ENCODE data around the gene PDZRN3. TPM values are rescaled to one million over a fixed set of nuclear protein-coding genes. Genes with fewer than 3 reads are reported as not detected.

Gene PDZRN3
- total RNA-seq, 1 experiment from 2014 or later: not detected

DNA sequence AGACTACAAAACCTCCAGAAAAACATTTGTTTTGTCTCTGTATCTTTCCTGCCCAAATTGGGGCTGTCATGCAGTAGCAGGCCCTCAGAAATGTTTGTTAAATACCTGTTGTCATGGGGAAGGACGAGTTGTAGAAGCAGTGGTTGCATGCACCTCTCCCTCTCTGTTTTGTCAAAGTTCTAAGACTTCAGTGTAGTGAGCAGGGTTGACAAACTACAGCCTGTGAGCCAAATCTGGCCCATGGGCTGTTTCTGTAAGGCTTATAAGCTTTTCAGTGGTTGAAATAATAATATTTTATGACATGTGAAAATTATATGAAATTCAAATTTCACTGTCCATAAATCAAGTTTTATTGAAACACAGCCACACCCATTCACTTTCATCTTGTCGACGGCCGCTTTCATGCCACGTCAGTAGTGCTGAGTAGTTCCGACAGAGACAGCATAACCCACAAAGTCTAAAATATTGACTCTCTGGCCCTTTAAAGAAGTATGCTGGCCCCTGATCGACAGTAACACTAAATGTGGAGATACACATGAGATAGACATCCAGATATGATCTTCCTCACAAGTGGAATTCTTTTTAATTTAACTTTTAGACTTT is 102.9 kb downstream of the PDZRN3 start:
- no peaks in the 10 kb centered on the region for H3F3A ChIP-seq (ENCODE audit: insufficient read depth, low read depth)
- H2AFZ ChIP-seq: no peak overlapping the region
- no peak for TF ChIP-seq CTCF (conservative IDR thresholded peaks at IDR 0.05)
- TF ChIP-seq EZH2 (IDR thresholded peaks at IDR 0.05; ENCODE audit: low read depth): no peak
- no peaks in the 10 kb centered on the region for H4K20me1 ChIP-seq (ENCODE audit: insufficient read depth)
- POLR2A ChIA-PET (ENCODE audit: unreplicated experiment): no interaction called here
- H3K79me2 ChIP-seq (ENCODE audit: low read depth): no peaks in the 10 kb centered on the region
- H3K27me3 ChIP-seq (ENCODE audit: insufficient read depth, low read depth): peaks cover 5% of the 10 kb centered on the region; the same call in 1 of the 2 replicates
- H3K4me1 ChIP-seq (replicated peaks; ENCODE audit: insufficient read depth): no peaks in the 10 kb centered on the region
- H3K27ac ChIP-seq: no peak overlapping the region
- intact Hi-C loops (cut with micrococcal nuclease; ENCODE audit: unreplicated experiment): no loop called here
- H3K4me3 ChIP-seq: no peak overlapping the region
- no peaks in the 10 kb centered on the region for H3K36me3 ChIP-seq (ENCODE audit: low read depth)
- no peaks in the 10 kb centered on the region for H3K9me2 ChIP-seq (ENCODE audit: insufficient read depth)
- no peak for DNase-seq
- no peak overlapping the region for H3K4me2 ChIP-seq
- CTCF ChIA-PET: no interaction called here
- BruUV-seq (replicated peaks): no TSS peak
- no peaks in the 10 kb centered on the region for H3K9me3 ChIP-seq (ENCODE audit: insufficient read depth, low read depth)

DNA sequence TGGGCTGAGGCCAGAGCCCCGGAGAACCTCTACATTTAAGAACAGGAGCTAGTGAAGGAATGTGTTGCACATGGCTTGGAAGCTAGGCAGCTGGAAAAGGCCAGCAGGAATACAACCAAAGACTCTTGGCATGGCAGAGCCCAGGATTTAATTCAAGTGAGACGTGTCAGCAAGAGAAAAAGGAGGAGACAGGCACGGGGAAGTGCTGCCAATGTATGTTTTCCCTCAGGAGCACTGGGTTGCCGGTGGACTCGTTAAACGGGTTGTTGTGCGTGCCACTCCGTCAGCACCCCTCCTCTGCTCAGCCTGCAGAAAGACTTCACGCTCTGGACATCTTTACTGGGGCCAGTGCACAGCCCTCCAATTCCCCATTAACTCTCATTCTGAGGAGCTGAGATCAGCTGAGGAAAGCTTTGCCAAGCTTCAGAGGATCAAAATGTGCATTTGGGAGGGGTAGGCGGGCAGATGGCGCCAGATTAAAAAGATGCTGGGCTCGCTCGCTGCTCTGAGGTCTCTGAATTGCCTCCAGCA is 103.7 kb downstream of the PDZRN3 start:
- intact Hi-C loops (cut with micrococcal nuclease; ENCODE audit: unreplicated experiment): no loop called here
- no peaks in the 10 kb centered on the region for H3K79me2 ChIP-seq (ENCODE audit: low read depth)
- BruUV-seq (replicated peaks): no TSS peak
- H2AFZ ChIP-seq: no peak overlapping the region
- ChIA-PET POLR2A (ENCODE audit: unreplicated experiment) (no interaction called here), CTCF (no interaction called here)
- no peak overlapping the region for H3K4me3 ChIP-seq
- no peak overlapping the region for H3K27ac ChIP-seq
- no peak overlapping the region for H3K4me2 ChIP-seq
- TF ChIP-seq CTCF (conservative IDR thresholded peaks at IDR 0.05) (no peak), EZH2 (IDR thresholded peaks at IDR 0.05; ENCODE audit: low read depth) (no peak)
- no peaks in the 10 kb centered on the region for H4K20me1 ChIP-seq (ENCODE audit: insufficient read depth)
- H3K36me3 ChIP-seq (ENCODE audit: low read depth): no peaks in the 10 kb centered on the region
- no peaks in the 10 kb centered on the region for H3F3A ChIP-seq (ENCODE audit: insufficient read depth, low read depth)
- no peak for DNase-seq
- H3K27me3 ChIP-seq (ENCODE audit: insufficient read depth, low read depth): peaks cover 5% of the 10 kb centered on the region; the same call in 1 of the 2 replicates
- no peaks in the 10 kb centered on the region for H3K4me1 ChIP-seq (replicated peaks; ENCODE audit: insufficient read depth)
- H3K9me2 ChIP-seq (ENCODE audit: insufficient read depth): no peaks in the 10 kb centered on the region
- H3K9me3 ChIP-seq (ENCODE audit: insufficient read depth, low read depth): no peaks in the 10 kb centered on the region

DNA sequence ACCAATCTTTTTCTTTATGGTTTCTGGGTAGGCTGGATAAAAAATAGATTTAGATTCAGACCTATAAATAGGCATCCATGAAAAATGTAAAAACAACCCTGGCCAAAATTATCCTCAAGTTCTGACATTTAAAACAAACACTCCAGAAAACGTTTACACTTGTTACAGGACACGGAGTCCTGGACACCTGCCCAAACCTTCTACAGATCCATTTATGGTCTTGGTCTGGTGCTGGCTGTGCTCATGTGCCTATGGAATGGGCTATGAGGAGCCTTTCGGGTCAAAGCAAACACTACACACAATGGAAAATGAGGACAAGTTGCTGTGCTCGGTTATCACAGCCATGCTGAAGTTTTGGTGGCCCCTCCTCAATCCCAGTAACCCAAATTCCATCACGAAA is 108.1 kb downstream of the PDZRN3 start:
- Histone ChIP-seq H3K9me3 (ENCODE audit: insufficient read depth, low read depth) (no peaks in the 10 kb centered on the region), H3K27ac (no peak overlapping the region), H3K36me3 (ENCODE audit: low read depth) (no peaks in the 10 kb centered on the region), H3K4me3 (no peak overlapping the region), H3F3A (ENCODE audit: insufficient read depth, low read depth) (no peaks in the 10 kb centered on the region), H3K4me2 (no peak overlapping the region), H3K27me3 (ENCODE audit: insufficient read depth, low read depth) (peaks cover 13% of the 10 kb centered on the region), H3K4me1 (replicated peaks; ENCODE audit: insufficient read depth) (no peaks in the 10 kb centered on the region), H4K20me1 (ENCODE audit: insufficient read depth) (no peaks in the 10 kb centered on the region), H3K9me2 (ENCODE audit: insufficient read depth) (no peaks in the 10 kb centered on the region), H3K79me2 (ENCODE audit: low read depth) (no peaks in the 10 kb centered on the region), H2AFZ (no peak overlapping the region)
- ChIA-PET CTCF (interaction anchor here (0.7 kb wide), 1 partner anchor 173 kb away, joined by 5 read pairs; no protein-coding TSS in a partner anchor), POLR2A (ENCODE audit: unreplicated experiment) (no interaction called here)
- no TSS peak for BruUV-seq (replicated peaks)
- intact Hi-C loops (cut with micrococcal nuclease; ENCODE audit: unreplicated experiment): no loop called here
- no peak for TF ChIP-seq EZH2 (IDR thresholded peaks at IDR 0.05; ENCODE audit: low read depth)
- TF ChIP-seq CTCF (conservative IDR thresholded peaks at IDR 0.05): no peak
- DNase-seq: no peak

All from PC-9 (cell line).